ENCODE results near the gene CXCL11.
"Not testable (repeated sequence)": the region's sequence is repeated elsewhere in the genome, so short reads cannot be mapped to it uniquely, and the experiment has no call there.

The CXCL11 gene

GRCh38 chr4:76001700-76002099 is 34.2 kb downstream of the CXCL11 start:
- no peak for DNase-seq (ENCODE audit: low read depth in 2 of 2)

DNA sequence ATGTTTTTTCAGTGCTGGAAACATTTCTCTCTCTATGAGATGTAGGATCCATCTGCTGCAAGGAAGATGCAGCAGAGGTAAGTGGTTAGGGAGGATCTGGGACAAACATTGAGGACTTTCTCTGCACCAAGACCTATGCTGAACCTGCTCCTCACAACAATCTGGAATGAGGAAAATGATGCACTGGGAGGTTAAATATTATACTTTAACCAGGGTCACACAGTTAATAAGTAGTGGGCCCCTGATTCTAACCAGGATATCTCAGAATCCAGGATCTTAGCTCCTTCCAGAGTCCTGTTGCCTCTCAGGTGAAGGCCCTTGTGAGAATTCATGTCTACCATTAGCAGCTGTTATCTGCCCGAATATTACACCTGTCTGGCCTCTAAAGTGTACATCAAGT is 35.6 kb downstream of the CXCL11 start:
- DNase-seq (ENCODE audit: low read depth in 2 of 2), result no peak

GRCh38 chr4:75998525-75999147 is 37.2 kb downstream of the CXCL11 start:
- not testable (repeated sequence) for DNase-seq (ENCODE audit: low read depth in 2 of 2)

GRCh38 chr4:75997946-75998345 is 37.9 kb downstream of the CXCL11 start:
- DNase-seq (ENCODE audit: low read depth in 2 of 2), result no peak

GRCh38 chr4:75997081-75997480 is 38.8 kb downstream of the CXCL11 start:
- DNase-seq (ENCODE audit: low read depth in 2 of 2), result no peak

DNA sequence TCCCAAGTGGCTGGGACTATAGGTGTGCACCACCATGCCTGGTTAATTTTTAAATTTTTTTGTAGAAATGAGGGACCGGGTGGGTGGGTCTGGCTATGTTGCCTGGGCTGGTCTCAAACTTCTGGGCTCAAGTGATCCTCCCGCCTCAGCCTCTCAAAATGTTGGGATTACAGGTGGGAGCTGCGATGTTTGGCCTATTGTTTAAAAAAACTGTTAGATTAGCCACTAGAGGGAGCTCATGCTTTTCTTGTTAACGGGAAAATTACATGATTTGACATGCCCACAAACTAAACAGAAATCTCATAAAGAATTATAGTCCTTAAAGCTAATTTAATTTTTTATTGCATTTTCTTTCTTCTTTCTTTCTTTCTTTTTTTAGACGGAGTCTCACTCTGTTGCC is 40.1 kb downstream of the CXCL11 start:
- DNase-seq (ENCODE audit: low read depth in 2 of 2), result no peak

DNA sequence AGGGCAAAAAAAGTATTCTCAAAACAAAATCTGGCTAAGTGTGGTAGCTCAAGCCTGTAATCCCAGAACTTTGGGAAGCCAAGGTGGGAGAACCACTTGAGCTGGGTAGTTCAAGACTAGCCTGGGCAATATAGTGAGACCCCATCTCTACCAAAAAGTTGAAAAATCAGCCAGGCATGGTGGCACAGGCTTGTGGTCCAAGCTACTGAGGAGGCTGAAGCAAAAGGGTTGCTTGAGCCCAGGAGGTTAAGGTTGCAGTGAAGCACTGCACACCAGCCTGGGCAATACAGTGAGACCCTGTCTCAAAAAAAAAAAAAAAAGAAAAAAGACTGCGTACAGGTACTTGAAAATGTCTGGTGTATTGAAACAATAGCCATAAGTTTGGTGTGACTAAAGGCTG is 43.4 kb downstream of the CXCL11 start:
- DNase-seq (ENCODE audit: low read depth in 2 of 2), result no peak

DNA sequence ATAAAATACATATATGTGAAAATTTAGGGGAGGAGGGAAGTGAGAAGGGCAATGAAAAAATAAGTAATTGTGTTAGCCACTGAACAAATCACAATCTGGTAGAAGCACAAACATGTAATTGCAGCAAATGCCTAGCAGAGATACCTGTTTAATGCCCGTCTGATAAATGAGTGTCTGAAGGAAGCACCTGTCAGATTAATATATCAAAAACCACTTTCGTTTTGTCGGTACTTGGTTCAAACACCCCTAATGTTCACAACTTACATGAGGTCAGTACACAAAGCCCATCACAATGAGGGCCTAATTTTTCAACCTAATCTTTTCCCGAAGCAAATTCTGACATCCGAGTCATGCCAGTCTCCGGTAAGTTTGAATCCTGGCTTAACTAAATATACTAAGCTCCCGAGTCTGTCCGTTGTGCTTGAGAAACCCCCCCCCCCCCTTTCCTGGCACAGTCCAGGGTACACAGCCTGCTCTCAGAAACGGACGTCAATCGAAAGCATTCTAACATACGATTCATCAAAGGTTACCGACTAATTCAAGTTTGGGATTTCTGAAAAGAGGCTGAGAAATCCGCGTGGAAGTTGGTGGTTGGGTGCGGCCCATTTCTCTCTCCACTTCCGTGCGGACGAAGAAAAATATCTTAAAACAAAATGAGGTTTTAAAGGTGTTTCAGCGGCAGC is 45.9 kb downstream of the CXCL11 start:
- no peak for DNase-seq (ENCODE audit: low read depth in 2 of 2)

- DNase-seq (ENCODE audit: low read depth in 2 of 2), result no peak
Measured at GRCh38 chr4:75985116-75985515, 50.8 kb downstream of the CXCL11 start.

All from stimulated activated CD4-positive, alpha-beta T cell treated with anti-CD3 and anti-CD28 coated beads, Interleukin-12 subunit alpha, Interleukin-12 subunit beta, amount 100 ng/mL, for 24 hours (primary cell).